Fibroblast of skin of scalp (primary cell): ENCODE data around the gene ECSIT.
A peak's percentile ranks its signal among the peaks of the same experiment; 100 is the strongest.

Experiments
- DNase-seq: peaks from one replicate; pipeline ENCODE4 v3.0.0-alpha.2; 2013

Gene ECSIT

DNA sequence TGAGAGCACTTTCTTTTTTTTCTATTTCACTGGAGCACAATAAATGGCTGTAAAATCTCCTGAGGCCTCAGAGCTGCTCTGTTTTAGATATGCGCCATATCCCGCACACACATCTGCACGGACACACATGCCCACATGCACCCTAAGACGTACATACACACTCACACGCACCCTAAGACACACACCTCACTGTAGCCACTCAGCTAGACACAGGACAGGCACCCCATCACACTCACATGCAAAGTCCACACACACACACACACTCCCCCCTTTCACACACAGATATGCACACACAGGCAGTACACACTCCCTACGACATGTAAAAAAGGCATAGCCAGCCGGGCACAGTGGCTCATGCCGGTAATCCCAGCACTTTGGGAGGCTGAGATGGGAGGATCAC, 21.3 kb upstream of the ECSIT start:
- no peak for DNase-seq

DNA sequence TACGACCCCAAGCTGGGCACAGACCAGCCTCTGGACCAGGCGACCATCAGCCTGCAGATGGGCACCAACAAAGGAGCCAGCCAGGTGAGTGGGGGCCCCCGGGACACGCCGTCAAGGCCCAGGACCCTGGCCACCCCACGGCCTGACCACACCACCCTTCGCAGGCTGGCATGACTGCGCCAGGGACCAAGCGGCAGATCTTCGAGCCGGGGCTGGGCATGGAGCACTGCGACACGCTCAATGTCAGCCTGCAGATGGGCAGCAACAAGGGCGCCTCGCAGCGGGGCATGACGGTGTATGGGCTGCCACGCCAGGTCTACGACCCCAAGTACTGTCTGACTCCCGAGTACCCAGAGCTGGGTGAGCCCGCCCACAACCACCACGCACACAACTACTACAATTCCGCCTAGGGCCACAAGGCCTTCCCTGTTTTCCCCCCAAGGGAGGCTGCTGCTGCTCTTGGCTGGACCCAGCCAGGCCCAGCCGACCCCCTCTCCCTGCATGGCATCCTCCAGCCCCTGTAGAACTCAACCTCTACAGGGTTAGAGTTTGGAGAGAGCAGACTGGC, 20.5 kb upstream of the ECSIT start:
- no peak for DNase-seq

DNA sequence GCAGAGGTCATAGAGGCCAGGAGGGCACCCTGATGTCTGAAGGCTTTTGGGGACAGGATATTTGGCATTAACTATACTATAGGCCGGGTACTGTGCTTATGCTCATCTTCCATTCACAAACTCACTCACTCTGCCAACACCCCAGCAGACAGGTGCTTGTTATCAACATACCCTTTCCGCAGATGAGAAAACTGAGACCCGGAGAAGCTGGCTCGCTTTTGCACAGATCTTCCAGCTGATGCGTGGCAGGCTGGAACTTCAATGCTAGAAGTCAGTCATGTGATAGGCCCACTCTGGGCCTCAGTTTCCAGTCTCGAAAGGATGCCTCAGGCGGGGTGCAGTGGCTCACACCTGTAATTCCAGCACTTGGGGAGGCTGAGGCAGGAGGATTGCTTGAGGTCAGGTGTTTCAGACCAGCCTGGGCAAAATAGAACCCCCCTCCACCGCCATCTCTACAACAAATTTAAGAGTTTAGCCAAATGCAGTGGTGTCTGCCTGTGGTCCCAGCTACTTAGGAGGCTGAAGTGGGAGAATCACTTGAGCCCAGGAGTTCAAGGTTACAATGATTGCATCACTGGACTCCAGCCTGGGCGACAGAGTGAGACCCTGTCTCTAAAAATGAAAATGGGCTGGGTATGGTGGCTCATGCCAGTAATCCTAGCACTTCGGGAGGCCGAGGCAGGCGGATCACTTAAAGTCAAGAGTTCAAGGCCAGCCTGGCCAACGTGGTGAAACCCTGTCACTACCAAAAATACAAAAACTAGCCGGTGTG, 19.2 kb upstream of the ECSIT start:
- DNase-seq, result no peak

- DNase-seq, result no peak
Observed at GRCh38 chr19:11541238-11541637, 12.3 kb upstream of the ECSIT start.

DNA sequence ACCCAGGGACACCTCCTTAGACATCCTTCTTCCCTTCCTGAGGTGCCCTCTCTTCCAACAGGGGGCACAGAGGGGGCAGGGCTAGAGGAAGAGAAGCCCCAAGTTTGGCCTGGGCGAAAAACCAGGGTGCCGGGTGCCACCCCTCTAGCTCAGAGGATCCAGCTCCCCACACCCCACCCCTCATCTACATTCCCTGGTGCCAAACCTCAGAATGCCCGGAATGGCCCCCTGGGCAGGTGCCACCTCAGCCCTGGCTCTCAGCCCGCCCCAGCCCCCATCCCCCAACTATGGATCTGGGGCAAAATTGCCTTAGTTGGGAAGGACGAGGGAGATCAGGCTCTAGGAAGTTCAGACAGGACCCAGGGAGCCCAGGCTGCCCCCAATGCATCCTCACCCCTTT, 11.7 kb upstream of the ECSIT start:
- peak; percentile 56 for DNase-seq

- DNase-seq, result peak; percentile 85
Observed at GRCh38 chr19:11539495-11540365, 10.8 kb upstream of the ECSIT start.

DNA sequence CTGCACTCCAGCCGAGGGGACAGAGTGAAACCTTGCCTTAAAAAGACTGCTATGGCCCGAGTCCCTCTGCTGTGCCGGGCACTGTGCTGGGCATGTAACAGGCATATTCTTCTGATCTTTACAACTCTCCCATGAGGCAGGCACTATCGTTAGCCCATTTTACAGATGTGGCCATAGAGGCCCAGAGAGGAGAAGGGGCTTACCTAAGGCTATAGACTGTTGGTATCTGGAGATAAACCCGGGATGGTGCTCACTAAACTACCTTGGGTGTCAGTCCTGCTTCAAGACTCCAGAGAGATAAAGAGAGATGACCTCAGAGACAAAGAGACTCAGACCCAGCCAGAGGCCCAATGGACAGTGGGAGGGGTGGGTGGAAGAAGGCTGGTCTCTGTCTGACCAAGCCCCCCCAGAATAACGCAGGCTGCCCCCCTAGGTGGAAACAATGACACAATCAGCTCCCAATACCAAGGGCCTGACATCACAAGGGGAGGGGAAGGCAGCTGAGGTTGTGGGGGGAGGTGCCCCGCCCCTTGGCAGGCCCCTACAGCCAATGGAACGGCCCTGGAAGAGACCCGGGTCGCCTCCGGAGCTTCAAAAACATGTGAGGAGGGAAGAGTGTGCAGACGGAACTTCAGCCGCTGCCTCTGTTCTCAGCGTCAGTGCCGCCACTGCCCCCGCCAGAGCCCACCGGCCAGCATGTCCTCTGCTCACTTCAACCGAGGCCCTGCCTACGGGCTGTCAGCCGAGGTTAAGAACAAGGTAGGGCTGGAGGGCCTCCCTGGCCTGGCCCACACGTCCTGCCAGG, 9.5 kb upstream of the ECSIT start, which contains the start of gene CNN1:
TSS of gene CNN1 (plus strand) at position 620 of the 805 bp plus-strand sequence. CDS start at position 697, 77 bp downstream.
- peak; percentile 97 for DNase-seq

DNA sequence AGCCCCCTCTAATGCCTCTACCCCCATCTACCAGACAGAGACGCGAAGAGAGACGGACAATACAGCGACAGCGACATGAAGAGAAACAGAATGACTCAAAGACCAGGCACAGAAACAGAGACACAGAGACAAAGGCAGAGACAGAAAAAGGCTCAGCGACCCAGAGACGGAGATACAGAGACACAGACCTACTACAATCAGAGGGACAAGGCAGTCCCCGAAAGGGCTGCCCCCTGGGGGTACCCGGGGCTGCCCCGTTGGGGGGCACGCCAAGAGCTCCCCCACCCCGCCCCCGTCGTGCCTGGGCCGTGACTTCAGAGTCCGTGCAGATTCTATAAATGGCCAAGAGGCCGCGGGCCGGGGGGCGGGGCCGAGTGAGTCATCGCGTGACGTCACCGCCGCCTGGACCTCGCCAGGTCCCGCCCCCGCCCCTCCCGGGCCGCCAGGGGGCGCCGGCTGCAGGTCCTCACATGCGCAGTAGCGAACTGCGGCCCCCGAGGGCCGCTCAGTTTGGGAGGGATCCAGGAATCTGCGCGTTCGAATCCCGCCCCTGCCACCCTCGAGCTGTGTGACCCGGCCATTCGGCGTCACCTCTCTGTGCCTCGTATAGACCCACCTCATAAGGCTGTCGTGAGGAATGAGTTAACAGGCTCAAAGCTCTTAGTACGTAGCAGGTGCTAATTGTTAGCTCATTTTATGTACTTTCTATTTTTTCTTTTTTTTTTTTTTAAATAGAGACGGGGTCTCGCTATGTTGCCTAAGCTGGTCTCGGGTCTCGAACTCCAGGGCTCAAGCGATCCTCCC, 7.1 kb upstream of the ECSIT start:
- peak; percentile 93 for DNase-seq

DNA sequence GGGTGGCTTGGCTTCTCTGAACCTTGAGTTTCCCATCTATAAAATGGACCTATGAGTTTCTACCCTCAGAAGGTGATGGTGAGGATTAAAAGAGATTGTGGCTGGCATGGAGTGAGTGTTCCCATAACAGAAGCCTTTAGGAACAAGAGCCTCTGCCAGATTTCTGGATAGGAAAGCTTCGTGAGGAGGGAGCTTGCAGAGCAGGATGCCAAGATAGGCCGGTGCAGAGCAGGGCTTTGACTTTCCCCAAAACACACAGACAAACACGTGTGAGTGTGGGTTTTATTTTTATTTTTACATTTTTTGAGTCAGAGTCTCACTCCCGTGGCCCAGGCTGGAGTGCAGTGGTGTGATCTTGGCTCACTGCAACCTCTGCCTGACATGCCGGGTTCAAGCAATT, 6.0 kb upstream of the ECSIT start:
- DNase-seq, result peak; percentile 25

- no peak for DNase-seq
Observed at GRCh38 chr19:11534538-11534937, 5.6 kb upstream of the ECSIT start.

GRCh38 chr19:11530432-11530831, 1.5 kb upstream of the ECSIT start:
- DNase-seq, result peak; percentile 86

- DNase-seq, result no peak
Observed at GRCh38 chr19:11519138-11519537, 9.8 kb downstream of the ECSIT start.

GRCh38 chr19:11513946-11514345, 15.0 kb downstream of the ECSIT start:
- no peak for DNase-seq

DNA sequence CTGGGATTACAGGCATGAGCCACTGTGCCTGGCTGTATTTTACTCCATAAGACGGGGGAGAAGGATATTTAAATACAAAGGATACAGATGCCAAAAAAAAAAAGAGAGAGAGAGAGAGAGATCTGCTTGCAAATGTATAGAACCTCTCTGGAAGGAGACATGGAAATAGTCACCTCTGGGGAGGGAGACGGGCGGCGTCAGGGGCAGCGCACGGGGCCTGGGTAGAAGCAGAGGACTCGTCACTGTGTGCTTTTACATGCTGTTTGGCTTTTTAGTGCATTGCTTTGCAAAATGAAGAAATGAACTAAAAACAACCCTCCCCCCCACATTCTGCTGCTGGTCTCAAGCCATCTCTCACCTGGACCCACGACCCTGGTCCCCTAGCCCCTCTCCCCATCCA, 18.5 kb downstream of the ECSIT start:
- no peak for DNase-seq

DNA sequence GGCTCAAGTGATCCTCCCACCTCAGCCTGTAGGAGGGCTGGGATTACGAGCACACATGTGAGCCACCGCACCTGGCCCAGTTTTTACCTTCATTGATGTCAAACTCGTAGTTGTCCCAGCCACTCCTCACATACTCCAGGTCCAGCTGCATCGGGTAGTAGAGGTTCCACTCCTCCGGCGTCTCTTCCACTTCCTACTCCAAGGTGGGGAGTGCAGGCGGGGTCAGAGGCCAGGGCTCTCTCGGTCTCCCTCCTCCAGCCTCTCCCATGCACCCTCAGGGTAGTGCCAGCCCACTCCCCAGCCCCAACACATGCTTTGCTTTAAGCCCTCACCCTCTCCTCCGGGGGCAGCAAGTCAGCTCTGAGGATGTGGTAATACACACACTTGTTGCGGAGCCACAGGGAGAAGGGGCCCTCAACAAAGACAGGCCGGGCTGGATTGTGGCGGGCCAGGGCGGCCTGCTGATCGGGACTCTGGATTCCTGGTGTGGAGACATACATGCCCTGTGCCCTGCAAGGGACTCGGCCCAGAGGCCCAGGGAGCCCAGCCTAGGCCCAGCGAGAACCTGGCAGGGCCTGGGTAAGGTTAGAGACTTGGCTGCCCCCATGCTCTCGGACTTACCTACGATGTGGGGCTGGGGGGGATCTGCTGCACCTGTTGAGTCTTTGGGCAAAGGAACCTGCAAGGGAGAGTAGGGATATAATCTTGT, 21.4 kb downstream of the ECSIT start:
- DNase-seq, result no peak

- DNase-seq, result no peak
Observed at GRCh38 chr19:11506967-11507366, 22.0 kb downstream of the ECSIT start.

GRCh38 chr19:11506101-11506555, 22.8 kb downstream of the ECSIT start:
- DNase-seq, result no peak

DNA sequence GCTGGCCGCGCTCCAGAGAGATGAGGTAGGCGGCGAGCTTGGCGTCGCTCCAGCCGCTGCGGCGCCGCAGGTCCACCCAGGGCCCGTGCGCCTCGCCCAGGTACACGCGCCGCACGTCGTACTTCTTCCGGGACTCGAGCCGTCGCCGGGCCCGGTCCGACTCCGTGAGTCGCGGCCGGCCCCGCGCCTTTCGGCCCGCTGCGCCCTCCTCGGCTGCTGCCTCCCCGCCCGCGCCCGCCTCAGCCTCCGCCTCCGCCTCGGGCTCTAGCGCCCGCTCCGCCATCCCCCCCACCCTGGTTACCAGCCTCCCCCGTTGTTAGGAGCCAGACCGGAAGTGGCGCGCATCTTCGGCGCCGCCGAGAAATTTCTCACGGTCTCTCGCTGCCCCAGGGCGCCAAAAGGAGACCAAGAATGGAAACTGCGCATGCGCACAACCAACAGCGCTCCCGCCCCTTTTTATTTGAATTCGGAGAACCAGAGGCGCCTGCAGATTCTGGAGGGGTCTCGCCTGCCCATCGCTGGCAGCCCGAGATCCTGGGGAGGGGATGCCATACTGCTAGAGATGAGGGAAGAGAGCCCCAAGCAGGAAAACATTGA, 23.3 kb downstream of the ECSIT start, which contains the start of gene ZNF653:
TSS of gene ZNF653 (minus strand) at position 336 of the 597 bp plus-strand sequence. CDS start at position 283, 53 bp downstream.
- DNase-seq, result peak; percentile 97

DNA sequence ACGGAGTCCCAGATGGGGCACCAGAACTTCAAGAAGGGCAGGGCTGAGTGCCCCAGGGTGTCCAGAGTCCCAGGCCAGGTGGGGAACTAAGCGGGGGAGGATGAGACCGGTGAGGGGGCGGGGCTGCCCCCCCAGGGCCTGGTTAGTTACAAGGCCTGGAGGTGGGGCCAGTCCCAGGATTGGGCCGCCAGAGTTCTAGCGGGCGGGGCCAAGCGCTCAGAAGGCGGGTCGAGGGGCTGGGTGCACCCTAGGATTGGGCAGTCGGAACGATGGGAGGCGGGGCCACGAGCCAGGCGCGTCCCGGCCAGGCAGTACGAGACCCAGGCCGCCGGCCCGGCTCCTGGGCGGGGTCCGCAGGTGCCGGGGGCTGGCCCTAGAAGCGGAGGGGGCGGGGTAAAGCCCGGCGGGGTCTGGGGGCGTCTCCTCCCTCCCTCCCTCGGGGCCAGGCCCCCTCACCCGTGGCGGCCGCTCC, 23.9 kb downstream of the ECSIT start:
- DNase-seq, result peak; percentile 96

DNA sequence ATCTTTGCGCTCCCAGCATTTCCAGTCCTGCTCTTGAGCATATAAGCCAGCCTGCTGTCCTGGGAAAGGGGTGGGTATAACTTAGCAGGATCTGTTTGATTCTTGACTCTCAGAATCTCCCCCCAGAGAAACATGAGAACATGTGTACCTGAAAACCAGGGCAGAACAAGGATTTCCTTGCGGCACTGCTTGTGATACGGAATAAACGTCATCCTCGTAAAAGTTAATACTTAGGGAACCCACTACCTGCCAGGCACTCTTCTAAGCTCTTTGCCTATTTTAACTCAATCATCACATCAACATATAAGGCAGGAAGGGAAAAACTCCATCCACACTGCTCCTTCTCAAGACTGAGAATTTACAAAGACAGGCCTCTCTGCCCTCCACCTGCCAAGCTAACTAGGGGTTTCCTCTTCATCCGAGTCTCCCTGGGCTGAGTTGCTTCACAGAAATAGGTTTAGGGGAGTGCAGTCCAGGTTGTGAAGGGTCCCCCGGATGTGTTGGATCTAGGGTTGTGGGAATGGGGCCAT, 24.4 kb downstream of the ECSIT start:
- DNase-seq, result no peak
